GM19397 (cell line): ENCODE results near the gene ZCWPW1.
A peak's percentile ranks its signal among the peaks of the same experiment; 100 is the strongest.

ENCODE experiments used
- ATAC-seq: cut with Tn5 transposase; IDR thresholded peaks from one replicate; pipeline ENCODE4 v1.9.1; 2021; ENCODE audit warnings: mild to moderate bottlenecking, moderate library complexity; ENCODE audit not compliant: unreplicated experiment

The ZCWPW1 gene, protein sequence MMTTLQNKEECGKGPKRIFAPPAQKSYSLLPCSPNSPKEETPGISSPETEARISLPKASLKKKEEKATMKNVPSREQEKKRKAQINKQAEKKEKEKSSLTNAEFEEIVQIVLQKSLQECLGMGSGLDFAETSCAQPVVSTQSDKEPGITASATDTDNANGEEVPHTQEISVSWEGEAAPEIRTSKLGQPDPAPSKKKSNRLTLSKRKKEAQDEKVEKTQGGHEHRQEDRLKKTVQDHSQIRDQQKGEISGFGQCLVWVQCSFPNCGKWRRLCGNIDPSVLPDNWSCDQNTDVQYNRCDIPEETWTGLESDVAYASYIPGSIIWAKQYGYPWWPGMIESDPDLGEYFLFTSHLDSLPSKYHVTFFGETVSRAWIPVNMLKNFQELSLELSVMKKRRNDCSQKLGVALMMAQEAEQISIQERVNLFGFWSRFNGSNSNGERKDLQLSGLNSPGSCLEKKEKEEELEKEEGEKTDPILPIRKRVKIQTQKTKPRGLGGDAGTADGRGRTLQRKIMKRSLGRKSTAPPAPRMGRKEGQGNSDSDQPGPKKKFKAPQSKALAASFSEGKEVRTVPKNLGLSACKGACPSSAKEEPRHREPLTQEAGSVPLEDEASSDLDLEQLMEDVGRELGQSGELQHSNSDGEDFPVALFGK

DNA sequence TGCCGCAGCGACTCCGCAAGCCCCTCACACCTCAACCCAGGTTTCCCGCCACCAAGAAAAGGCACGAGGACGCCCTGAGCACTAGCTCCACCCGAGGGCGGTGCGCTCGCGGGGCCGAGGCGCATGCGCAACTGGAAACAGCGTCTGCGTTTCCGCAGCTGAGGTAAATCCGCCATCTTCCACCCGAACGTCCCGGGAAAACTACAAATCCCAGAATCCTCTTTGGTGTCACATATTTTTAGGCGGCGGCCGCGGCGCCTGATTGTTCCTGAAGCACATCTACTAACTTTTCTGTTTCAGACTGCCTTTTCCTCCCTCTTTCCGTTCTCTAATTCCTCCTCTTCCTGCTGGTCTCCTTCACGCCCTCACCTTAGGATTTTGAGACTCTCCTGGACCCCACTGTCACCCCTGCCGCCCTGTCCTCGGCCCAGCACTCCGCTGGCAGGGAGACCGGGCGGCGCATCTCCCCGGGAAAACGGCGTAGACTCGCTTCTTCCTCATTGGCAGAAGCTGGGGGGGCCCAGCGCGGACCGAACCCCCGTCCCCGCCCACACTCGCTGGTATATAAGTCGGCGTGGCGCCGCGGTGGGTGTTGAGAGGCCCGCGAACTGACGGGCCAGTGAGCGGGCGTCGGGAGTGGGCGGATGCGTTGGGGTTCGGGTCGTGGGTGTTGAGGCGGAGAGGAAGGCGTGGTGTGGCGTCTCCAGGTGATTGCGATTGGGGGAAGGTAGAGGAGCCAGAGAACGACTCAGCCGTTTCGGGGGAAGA lies at the start of gene ZCWPW1:
Gene ZCWPW1, minus strand, starts transcription at position 505 of the 768 bp plus-strand sequence. CDS start 8,054 bp downstream, outside the sequence.
- peak; percentile 47 for ATAC-seq

GRCh38 chr7:100477871-100478267 lies 49.4 kb upstream of the ZCWPW1 start:
- no peak for ATAC-seq

DNA sequence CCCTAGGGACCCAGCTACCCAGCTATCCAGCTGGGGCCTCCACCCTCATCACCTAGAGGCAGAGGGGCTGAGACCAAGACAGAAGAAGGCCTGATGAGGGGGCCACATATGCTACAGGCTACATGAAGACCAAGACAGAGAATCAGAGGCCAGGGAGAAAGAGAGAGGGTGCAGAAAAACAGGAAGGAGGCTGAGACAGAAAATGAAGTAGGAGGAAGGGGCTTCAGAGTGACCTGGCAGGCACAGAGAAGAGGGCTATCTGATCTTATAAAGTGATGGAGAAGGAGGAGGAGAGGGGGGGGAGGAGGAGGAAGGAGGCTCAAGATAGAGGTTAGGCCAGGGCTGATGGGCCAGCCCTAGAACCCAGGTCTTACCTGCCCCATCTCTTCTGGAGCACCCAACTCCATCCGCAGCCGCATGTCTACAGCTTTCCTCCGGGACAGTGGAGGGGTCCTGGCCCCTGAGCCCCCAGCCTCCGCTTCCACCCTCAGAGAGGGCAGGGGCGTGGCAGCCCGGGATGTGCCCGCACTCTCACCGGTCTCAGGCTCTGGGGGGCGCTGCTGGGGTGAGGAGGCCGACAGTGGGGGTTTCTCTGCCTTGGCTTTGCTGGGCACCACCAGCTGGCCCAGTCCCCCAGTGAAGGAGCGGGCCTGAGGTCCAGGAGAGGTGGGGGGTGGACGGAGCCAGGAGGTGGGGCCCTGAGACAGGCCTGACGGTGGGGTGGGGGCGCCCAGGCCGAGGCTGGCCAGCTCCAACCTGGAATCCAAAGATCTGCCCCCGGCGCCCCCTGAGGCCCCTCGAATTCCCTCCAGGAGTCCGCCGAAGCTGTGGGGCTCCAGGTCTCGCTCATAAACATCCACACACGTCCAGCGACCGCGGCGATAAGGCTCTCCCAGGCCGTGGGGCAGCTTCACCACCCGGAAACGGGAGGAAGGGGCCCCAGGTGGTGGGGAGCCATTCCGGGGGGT lies 48.7 kb upstream of the ZCWPW1 start:
- no peak for ATAC-seq

DNA sequence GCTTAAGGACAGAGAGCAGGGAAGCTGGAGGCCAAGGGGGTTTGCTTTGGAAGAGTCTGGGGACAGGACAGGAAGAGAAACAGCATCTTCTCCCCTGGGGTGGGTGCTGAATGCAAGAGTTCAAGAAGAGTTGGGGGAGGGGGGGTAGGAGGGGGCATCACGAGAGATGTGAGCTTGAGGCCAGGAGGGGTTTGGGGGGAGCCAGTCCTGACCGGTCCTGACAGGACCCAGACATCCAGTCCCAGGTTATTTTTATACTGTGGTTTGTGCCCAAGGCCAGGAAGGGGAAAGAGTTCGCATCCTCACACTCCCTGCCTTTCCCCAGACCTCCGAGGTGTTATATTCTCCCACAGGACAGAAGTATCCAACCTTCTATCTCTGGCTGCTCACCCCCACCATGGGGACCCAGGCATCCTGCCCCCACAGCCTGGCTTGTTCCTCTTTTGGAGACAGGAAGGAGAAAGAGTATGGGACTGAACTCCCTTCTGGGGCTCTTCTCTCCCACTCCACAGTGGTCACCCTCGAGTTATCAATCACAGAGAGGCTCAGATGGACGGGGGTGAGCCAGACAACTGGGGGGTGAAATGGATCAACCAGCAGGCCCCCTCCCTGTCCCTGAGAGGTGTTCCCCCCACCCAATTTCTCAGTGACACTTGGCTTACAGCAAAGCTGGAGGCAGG lies 47.7 kb upstream of the ZCWPW1 start:
- no peak for ATAC-seq

DNA sequence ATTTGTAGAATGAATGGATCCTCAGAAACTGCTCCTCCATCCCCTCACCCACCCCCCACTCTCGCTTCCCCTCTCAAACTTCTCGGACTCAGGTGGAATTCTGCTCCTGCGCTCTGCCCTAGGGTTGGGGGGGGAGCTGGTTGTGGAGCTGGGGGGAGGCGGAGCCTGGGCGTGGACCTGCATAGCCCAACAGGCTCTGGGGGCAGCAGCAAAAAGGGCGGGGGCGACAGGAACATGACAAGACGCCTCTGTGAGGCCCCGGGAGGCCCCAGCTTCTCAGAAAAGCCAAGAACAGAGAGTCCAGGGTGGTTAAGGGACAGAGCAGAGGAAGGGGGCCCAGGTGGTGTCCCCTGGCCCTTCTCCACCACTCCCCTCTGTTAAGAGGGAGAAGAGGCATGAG lies 47.0 kb upstream of the ZCWPW1 start:
- ATAC-seq = no peak

GRCh38 chr7:100472854-100473499 lies 44.5 kb upstream of the ZCWPW1 start:
- no peak for ATAC-seq

DNA sequence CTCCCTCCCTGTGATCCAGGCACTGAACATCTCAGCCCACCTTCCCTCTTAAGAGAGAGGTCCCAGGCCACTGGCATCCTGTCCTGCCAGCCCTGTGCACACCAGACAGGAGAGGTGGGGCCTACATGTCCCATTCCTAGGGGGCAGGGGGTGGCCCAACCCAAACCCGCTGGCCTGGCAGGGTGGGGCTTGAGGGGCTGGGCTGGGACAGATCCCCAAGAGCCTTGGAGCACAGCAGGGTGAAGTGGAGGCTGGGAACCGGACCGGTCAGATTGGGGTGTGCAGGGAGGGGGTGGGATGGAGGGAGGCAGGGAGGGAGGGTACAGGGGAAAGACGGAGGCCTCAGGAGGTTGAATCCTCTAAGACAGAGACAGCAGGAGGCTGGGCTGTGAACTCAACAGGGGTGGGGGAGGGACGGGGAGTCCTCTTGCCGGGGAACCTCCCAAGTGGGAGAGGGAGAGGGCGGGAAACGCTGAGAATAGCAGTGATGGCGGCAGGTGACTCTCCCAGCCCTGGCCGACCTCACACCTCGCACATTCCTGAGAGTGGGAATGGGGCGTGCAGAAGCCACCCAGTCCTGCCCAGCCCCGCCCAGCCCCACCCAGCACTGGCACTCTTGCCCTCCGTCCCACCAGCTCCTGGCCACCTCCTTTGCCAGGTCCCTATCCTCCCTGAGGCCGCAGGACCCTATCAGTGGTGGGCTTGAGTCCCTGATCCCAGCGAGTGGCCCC lies 43.8 kb upstream of the ZCWPW1 start:
- ATAC-seq = no peak

- ATAC-seq = no peak
Measured at GRCh38 chr7:100471021-100471420, 42.5 kb upstream of the ZCWPW1 start.

GRCh38 chr7:100469227-100470044 lies 40.9 kb upstream of the ZCWPW1 start:
- ATAC-seq = peak; percentile 57

- ATAC-seq = no peak
Measured at GRCh38 chr7:100467638-100468373, 39.3 kb upstream of the ZCWPW1 start.

DNA sequence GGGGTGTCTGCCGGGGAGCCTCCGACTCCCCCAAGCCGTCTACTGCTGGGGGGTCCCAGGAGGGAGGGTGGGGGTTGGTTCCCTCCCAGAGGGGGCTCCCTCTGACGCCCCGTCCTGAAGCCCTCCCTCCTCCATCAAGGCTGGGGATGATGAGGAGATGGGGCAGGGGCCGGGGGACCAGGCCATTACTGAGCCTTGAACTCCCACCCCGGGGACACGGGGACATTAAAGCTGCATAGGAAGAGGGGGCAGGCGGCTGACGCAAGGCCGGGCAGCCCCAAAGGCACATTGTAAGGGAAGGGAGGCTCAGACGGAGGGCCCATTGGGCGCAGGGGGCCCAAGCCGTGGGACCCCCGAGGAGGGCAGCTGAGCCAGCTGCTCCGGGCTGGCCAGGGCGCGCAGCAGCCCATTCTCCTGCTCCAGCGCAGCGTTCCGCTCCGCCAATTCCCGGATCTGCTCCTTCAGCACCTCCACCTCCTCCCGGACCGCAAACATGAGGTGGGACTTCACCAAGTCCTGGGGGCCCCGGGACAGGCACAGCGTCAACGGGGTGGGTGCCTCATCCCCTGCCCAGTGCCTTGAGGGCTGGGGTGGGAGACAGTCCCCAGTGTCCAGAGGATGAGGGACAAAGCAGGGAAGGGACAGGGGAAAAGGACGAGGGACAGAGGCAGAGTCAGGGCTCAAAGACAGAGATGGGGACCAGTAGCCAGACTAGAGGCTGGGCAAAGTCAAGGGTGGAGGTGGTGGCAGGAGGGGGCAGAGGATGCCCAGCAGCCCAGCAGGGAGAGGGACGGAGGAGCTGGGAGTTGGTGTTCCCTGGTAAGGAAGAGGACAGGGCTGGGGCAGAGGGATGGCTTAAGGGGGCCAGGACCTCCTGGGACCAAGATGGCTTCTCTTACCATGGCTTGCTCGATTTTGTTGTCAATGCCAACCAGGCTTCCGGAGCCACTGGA lies 38.4 kb upstream of the ZCWPW1 start:
- no peak for ATAC-seq

DNA sequence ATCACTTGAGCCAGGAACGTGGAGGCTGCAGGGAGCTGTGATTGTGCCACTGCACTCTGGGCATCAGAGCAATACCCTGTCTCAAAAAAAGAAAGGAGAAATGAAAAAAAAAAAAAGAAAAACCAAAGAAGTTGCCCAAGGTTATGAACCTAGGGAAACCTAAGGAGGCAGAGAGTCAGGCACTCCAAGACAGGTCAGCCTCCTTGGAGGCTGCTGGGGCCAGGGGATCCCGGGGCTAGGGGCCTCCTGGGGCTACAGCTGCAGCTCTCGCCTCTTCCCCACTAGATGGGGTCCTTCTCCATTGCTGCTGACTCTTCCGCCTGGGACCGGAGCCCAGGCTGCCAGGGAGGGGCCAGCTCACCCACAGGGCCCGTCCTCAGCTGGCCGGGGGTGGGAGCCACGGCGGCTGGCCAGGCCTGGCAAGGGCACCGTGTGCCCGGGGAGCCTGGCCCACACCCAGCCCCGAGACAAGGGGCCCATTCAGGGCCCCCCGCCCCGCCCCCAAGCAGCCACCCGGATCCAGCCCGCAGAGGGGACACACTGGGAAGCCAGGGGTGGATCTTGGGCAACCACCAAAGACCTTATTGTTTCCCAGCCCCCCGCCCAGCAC lies 37.3 kb upstream of the ZCWPW1 start:
- no peak for ATAC-seq

DNA sequence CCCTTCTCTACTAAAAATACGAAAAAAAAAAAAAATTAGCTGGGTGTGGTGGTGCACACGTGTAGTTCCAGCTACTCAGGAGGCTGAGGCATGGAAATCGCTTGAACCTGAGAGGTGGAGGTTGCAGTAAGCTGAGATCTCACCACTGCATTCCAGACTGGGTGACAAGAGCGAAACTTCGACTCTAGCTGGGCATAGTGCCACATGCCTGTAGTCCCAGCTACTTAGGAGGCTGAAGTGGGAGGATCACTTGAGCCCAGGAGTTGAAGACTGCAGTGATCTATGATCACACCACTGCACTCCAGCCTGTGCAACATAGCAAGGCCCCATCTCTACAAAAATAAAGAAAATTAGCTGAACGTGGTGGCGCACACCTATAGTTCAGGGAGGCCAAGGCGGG lies 36.8 kb upstream of the ZCWPW1 start:
- no peak for ATAC-seq

GRCh38 chr7:100464791-100465190 lies 36.3 kb upstream of the ZCWPW1 start:
- ATAC-seq = no peak

DNA sequence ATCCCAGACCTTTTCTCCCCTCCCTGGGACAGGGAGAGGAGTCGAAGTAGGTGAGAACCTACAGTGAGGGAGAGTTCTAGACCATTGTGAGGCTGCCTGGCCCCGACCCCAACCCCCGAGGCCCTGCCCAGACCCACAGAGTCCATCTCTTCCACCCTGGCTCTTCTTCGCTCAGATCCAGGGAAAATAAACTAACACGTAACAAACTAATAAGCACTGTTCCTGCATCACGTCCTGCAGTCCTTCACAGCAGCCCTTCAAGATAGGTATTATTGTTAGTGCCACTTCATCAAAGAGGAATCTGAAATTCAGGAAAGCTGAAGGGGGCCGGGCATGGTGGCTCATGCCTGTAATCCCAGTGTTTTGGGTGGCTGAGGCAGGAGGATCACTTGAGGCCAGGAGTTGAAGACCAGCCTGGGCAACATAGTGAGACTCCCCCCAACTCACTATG lies 35.7 kb upstream of the ZCWPW1 start, which contains the start of gene SPACDR:
Gene SPACDR, minus strand, starts transcription at position 51 of the 451 bp plus-strand sequence. CDS start 235 bp downstream, outside the sequence.
- no peak for ATAC-seq
